Chondrocyte (in vitro differentiated cells): ENCODE measurements around the gene PLCD3. TPM values are rescaled to one million over a fixed set of nuclear protein-coding genes. Genes with fewer than 3 reads are reported as not detected.

ENCODE experiments used
- DNase-seq: peaks from one replicate; pipeline ENCODE4 v3.0.0; 2021; ENCODE audit warnings: mixed read lengths, low spot score
- H3K27ac Mint-ChIP-seq: one replicate; pipeline ENCODE4 v1.8.0; 2021; ENCODE audit warnings: mild to moderate bottlenecking, moderate library complexity, mixed read lengths; ENCODE audit not compliant: unreplicated experiment
- H3K27me3 Mint-ChIP-seq: 2 replicates; pipeline ENCODE4 v1.8.0; 2021; ENCODE audit warnings: low read depth, mixed read lengths
- H3K36me3 Mint-ChIP-seq: 2 replicates; pipeline ENCODE4 v1.8.0; 2021; ENCODE audit warnings: low read depth, mixed read lengths
- H3K4me1 Mint-ChIP-seq: 2 replicates; pipeline ENCODE4 v1.8.0; 2021; ENCODE audit warnings: low read depth, mild to moderate bottlenecking, mixed read lengths
- H3K4me3 Mint-ChIP-seq: one replicate; pipeline ENCODE4 v1.8.0; 2021; ENCODE audit warnings: mild to moderate bottlenecking, moderate library complexity, mixed read lengths; ENCODE audit not compliant: unreplicated experiment
- H3K9me3 Mint-ChIP-seq: 2 replicates; pipeline ENCODE4 v1.8.0; 2021; ENCODE audit warnings: low read depth, mixed read lengths
- total RNA-seq: library from RNA; stranded (reverse); gene quantifications from 3 replicates; pipeline ENCODE4 v1.2.1, GENCODE V29; 2021
- TF ChIP-seq, protein P1 (sequence below): fragments of 200-600 bp; sonication (generic); IDR thresholded peaks from 2 replicates; pipeline ENCODE4 v1.5.0; 2021; ENCODE audit warnings: antibody characterized with exemption, mild to moderate bottlenecking, moderate library complexity

The PLCD3 gene
- total RNA-seq, 1 donor from 2014 or later = 123 TPM

- TF ChIP-seq, protein P1, sequence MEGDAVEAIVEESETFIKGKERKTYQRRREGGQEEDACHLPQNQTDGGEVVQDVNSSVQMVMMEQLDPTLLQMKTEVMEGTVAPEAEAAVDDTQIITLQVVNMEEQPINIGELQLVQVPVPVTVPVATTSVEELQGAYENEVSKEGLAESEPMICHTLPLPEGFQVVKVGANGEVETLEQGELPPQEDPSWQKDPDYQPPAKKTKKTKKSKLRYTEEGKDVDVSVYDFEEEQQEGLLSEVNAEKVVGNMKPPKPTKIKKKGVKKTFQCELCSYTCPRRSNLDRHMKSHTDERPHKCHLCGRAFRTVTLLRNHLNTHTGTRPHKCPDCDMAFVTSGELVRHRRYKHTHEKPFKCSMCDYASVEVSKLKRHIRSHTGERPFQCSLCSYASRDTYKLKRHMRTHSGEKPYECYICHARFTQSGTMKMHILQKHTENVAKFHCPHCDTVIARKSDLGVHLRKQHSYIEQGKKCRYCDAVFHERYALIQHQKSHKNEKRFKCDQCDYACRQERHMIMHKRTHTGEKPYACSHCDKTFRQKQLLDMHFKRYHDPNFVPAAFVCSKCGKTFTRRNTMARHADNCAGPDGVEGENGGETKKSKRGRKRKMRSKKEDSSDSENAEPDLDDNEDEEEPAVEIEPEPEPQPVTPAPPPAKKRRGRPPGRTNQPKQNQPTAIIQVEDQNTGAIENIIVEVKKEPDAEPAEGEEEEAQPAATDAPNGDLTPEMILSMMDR = no peak
- Mint-ChIP-seq H3K27me3 (no peaks in the 10 kb centered on the region), H3K4me1 (peaks cover 43% of the 10 kb centered on the region), H3K36me3 (peaks cover 32% of the 10 kb centered on the region), H3K27ac (peak overlapping the region; percentile 80), H3K4me3 (no peak overlapping the region), H3K9me3 (no peaks in the 10 kb centered on the region)
- DNase-seq = no peak
These were observed 34.0 kb downstream of the PLCD3 start for GRCh38 chr17:45098081-45098868.

GRCh38 chr17:45096926-45097325 is 35.4 kb downstream of the PLCD3 start:
- H3K36me3 Mint-ChIP-seq = peaks cover 30% of the 10 kb centered on the region
- H3K4me1 Mint-ChIP-seq = peaks cover 43% of the 10 kb centered on the region
- H3K9me3 Mint-ChIP-seq = no peaks in the 10 kb centered on the region
- no peaks in the 10 kb centered on the region for H3K27me3 Mint-ChIP-seq
- H3K4me3 Mint-ChIP-seq = no peak overlapping the region
- TF ChIP-seq, protein P1 = no peak
- no peak overlapping the region for H3K27ac Mint-ChIP-seq
- no peak for DNase-seq

DNA sequence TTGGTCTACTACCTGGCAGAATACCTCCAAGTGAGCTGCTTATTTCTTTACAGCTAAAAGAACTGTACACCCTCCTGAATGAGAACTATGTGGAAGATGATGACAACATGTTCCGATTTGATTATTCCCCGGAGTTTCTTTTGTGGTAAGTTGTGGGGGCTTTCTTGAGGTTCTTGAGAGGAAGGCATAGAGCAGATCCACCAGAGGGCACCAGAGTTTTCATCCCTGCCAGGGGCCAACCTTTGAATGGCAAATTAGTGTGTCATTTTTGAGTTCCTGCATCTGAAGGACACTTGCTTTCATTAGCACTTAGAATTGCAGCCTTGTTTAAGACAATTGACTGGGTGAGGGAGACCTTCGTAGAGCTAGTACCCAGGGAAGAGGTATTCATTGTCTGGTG is 36.2 kb downstream of the PLCD3 start:
- H3K9me3 Mint-ChIP-seq = no peaks in the 10 kb centered on the region
- no peak for DNase-seq
- H3K4me3 Mint-ChIP-seq = no peak overlapping the region
- H3K27me3 Mint-ChIP-seq = no peaks in the 10 kb centered on the region
- TF ChIP-seq, protein P1 = peak; percentile 78
- peaks cover 32% of the 10 kb centered on the region for H3K36me3 Mint-ChIP-seq
- H3K27ac Mint-ChIP-seq = peak overlapping the region; percentile 28
- H3K4me1 Mint-ChIP-seq = peaks cover 46% of the 10 kb centered on the region

DNA sequence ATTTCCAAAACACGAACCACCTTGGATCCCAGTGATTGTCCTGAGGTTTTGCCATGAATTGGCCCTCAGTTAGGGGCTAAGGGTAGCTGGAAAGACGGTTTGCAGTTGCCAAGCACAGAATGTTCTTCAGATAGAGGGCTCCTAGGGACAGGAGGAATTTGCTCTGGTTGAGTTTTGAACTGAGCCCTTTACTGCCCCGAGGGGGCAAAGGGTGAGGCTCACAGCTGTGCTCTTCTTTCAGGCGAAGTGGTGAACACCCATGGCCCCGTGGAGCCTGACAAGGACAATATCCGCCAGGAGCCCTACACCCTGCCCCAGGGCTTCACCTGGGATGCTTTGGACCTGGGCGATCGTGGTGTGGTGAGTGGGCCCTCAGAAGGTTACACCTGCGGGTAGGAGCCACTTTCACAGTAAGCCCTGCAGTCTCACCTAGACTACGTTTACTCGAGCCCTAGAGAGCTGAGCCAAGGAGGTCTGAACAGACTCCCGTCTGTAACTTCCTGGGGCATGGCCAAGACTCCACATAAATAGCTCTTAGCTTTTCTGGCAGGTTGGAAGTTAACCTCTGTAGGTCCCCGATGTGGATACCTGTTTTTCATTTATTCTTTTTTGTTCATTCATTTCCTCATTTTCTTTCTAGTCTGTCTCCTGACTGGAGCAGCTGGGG is 38.7 kb downstream of the PLCD3 start:
- Mint-ChIP-seq H3K27ac (peak overlapping the region; percentile 99), H3K4me1 (peaks cover 52% of the 10 kb centered on the region), H3K9me3 (no peaks in the 10 kb centered on the region), H3K4me3 (no peak overlapping the region), H3K36me3 (peaks cover 37% of the 10 kb centered on the region), H3K27me3 (no peaks in the 10 kb centered on the region)
- TF ChIP-seq, protein P1 = no peak
- DNase-seq = no peak

- Mint-ChIP-seq H3K27me3 (no peaks in the 10 kb centered on the region), H3K4me3 (peak overlapping the region; percentile 53), H3K4me1 (peaks cover 56% of the 10 kb centered on the region), H3K27ac (peak overlapping the region; percentile 99), H3K36me3 (peaks cover 34% of the 10 kb centered on the region), H3K9me3 (no peaks in the 10 kb centered on the region)
- TF ChIP-seq, protein P1 = no peak
- no peak for DNase-seq
These were observed 39.3 kb downstream of the PLCD3 start for GRCh38 chr17:45092911-45093430.
